Measurements from ENCODE around the gene NR6A1.

The NR6A1 gene

GRCh38 chr9:124615840-124616239 is 155.3 kb downstream of the NR6A1 start:
- peak; percentile 18 for DNase-seq (ENCODE audit: low read depth)

GRCh38 chr9:124615100-124615742 is 155.9 kb downstream of the NR6A1 start:
- no peak for DNase-seq (ENCODE audit: low read depth)

DNA sequence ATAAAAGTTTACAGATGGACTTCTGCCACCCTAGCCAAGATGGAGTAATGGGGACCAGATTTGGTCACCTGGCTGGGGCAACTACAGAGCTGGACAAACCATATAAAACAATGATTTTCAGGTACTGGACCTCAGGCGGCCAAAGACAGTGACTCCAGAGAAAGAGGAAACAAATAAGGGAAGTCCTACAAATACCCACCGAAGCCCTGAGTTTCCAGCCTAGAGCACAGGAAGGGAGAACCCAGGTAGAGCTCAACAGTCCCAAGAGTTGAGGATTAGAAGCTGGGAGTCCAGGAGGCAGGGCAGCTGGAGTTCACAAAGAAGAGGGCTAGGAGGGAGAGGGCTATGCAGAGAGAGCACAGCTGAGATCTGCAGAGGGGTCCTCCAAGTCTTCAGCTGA is 157.3 kb downstream of the NR6A1 start:
- DNase-seq (ENCODE audit: low read depth) = no peak

GRCh38 chr9:124611106-124611505 is 160.0 kb downstream of the NR6A1 start:
- peak; percentile 33 for DNase-seq (ENCODE audit: low read depth)

- DNase-seq (ENCODE audit: low read depth) = no peak
Observed at GRCh38 chr9:124606027-124606426, 165.1 kb downstream of the NR6A1 start.

- no peak for DNase-seq (ENCODE audit: low read depth)
Observed at GRCh38 chr9:124605258-124605657, 165.9 kb downstream of the NR6A1 start.

DNA sequence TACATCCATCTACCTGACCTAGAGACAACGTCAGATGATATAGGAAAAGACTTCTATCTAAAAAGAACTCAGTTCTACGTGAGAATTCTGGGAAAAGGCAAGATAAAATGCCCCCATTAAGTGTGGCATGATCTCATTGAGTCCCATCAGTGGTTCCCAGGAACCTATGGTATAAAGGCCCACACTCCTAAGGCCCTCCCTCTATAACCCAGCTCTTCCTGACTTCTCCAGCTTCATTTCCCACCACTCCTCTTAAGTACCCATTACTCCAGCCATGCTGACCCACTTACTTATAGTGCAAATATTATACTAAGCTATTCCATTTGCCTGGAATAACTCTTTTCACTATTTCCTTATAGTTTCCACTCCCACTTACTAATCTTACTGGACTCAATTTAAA is 168.5 kb downstream of the NR6A1 start:
- DNase-seq (ENCODE audit: low read depth) = no peak

DNA sequence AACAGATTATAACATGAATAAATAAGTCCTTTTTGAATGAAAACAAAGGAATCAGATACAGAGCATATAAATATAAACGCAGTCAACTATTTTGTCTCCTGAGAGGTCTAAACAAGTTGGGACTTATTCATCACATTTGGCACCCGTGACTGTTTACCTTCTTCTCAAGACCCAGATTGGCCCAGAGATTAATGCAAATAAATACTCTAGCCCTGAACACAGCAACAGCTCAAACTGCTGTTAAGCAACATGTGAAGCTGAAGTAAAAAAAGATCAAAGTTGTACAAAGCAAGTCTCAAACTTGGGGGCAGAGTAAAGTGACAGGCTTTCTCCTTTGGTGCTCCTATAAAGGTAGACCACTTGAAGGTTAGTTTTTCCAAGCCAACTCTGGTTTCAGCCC is 168.9 kb downstream of the NR6A1 start:
- no peak for DNase-seq (ENCODE audit: low read depth)

- DNase-seq (ENCODE audit: low read depth) = no peak
Observed at GRCh38 chr9:124600407-124600806, 170.7 kb downstream of the NR6A1 start.

DNA sequence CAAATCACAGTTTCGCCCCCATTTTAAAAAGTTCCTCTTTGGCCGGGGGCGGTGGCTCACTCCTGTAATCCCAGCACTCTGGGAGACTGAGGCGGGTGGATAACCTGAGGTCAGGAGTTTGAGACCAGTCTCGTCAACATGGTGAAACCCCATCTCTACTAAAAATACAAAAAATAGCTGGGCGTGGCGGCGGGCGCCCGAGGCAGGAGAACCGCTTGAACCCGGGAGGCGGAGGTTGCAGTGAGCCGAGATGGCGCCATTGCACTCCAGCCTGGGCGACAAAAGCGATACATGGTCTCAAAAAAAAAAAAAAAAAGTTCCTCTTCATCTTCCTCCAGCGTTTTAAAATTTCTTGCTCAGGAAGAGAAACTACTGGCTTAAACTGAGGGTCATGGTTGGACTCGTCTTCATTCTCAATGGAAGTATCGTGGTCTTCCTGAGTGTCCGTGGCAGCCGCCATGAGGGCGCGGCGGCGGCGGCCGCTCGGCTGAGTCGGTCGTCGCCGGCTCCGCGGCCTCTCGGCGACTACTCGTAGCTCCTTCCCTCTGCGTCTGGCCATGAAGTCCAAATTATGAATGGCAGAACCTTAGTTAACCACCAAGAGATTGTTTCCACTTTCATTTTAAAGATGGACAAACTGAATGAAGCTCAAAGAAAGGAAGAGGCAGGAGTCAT is 171.9 kb downstream of the NR6A1 start:
- DNase-seq (ENCODE audit: low read depth) = no peak

DNA sequence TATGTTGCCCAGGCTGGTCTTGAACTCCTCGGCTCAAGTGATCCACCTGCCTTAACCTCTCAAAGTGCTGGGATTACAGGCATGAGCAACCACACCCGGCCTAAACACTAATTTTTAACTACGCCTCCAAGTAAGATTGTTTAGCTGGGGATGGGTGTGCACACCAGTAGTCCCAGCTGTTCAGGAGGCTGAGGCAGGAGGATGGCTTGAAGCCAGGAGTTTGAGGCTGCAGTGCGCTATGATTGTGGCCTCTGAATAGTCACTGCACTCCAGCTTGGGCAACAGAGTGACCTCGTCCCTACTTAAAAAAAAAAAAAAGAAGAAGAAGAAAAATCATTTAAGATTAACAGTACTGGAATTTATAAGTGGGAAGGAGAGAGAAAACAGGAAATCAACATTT is 173.1 kb downstream of the NR6A1 start:
- no peak for DNase-seq (ENCODE audit: low read depth)

DNA sequence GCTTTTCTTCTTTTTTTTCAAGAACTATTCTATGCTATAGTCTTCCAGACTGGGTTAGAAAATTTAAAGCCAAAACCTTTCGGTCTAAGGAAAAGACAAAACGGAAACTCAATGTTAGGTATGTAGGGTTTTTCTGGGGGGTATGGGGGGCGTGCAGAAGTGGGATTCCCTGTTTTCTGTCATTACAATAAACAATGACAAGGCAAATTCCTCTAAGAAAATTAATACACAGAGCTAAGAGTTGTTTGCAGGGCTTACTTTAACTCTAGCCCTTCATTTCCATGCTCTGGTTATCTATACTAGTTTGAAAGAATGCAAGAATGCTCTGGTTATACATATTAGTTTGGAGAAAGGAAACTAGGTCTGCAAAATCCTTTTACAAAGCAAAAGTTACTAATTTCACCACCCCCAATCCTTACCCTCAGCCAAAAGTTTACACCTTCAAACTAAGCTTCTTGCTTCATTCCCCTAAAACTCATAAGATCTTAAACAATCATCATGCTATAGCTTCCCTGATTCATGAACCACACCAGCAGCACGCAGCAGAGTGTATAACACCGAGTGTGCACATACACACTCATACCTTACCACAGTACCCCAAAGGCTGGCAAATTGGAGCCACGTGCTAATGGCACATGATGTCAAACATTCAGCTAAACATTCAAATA is 174.8 kb downstream of the NR6A1 start:
- DNase-seq (ENCODE audit: low read depth) = no peak

DNA sequence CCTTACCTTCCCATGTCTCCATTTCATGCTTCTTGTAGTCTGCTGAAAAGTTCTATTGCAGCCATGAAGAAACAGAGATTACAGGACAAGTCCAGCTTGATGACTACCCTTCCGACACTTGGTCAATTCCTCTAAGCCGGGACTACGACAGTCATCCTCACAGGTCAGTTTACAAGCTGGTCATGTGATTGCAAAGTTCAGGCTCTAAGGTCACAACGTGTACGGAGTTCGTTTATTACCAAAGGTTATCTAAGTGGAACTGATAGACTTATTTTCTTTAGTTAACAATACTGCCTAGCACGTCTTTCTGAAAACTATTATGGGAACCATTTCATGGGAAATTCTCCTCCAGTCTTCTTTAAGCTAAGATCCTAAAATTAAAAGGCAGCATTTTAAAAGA is 175.4 kb downstream of the NR6A1 start:
- no peak for DNase-seq (ENCODE audit: low read depth)

DNA sequence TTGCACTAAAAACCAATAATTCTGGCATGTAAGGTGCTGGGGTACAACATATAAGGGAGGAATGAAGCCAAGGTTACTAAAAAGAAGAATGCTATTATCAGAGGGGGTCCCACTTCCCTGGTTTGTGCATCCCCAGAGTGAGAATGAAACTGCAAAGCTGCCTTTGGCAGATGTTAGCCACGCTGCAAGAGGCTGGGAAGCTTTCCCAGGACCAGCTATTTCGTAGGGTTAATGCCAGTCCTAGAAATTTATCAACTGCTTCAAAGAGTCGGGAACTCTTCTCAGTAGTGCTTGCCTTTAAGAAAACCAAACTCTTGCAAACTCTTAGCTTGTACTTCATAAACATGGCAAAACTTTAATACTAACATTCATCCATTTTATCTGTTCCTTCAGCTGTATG is 176.4 kb downstream of the NR6A1 start:
- no peak for DNase-seq (ENCODE audit: low read depth)

DNA sequence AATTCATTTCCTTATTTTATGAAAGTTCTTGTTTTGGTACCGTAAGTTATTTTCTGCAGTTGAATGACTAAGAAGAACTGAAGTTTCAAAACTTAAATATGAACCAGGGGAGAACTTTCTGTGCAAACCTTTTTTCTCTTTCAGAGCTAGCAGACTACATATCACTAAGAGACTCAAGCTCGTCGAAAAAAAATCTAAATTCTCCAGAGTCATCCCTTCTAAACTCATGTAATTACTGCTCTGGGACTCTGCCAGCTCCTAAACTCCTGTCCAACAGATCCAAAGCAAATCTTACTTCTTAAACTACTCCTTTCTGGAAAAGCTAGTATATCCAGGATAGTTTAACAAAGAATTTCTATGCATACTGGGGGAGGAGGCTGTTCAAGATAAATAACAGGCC is 176.9 kb downstream of the NR6A1 start:
- no peak for DNase-seq (ENCODE audit: low read depth)

- no peak for DNase-seq (ENCODE audit: low read depth)
Observed at GRCh38 chr9:124593651-124594058, 177.5 kb downstream of the NR6A1 start.

DNA sequence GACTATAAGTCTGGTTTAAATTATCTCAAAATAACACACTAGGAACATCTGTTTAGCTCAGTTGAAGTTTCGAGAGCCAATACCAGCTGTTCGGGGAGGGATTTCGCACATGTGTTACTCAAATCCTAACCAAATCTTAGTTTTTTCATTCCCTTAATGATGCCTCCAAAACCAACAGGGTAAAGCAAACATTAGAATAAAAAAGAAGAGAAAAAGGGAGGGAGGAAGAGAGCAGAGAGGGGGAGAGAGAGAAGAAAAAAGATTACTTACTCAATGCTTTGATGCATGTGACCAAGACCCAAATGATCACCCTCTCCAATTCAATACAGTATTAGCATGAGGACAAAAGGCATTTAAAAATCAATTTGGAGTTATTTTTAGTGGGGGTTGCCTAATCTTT is 177.9 kb downstream of the NR6A1 start:
- DNase-seq (ENCODE audit: low read depth) = no peak

DNA sequence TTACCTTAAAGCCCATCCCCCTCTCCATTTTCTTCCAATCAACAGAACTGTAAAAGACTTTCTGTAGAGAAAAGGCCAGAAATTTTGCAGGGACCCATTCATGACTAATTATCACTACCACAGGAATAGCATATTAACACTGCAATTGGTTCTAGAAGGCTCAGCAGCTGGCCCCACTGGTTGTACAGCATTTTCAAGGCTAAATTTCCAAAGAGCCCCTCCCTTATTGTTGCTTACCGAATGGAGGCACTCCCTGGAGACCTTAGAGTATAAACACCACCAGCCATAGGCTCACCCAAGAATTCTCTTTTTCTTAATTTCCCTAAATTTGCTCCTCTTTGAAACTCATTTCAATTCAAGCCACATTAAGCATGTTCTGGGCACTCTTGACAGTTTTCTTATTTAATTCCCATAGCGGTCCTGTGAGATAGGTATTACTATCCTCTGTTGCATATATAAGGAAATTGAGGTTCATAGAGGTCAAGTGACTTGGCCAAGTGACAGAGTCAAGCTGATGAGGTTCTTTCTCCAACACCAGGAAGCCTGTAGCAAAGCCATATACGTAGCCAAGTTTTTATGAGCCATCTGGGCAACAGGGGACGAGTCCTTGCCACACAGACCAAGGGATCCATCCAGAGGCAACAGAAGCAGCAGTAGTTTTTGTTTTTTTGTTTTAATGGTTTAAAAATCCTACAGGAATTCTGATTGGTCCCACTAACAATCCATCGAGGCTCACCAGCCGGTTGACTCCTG is 180.0 kb downstream of the NR6A1 start:
- no peak for DNase-seq (ENCODE audit: low read depth)

GRCh38 chr9:124584631-124585030 is 186.5 kb downstream of the NR6A1 start:
- no peak for DNase-seq (ENCODE audit: low read depth)

GRCh38 chr9:124583134-124583533 is 188.0 kb downstream of the NR6A1 start:
- no peak for DNase-seq (ENCODE audit: low read depth)

GRCh38 chr9:124580186-124580585 is 190.9 kb downstream of the NR6A1 start:
- DNase-seq (ENCODE audit: low read depth) = no peak

- DNase-seq (ENCODE audit: low read depth) = peak; percentile 28
Observed at GRCh38 chr9:124576751-124577150, 194.4 kb downstream of the NR6A1 start.
